ENCODE results near the gene SPEN.

GRCh38 chr1:15869413-15869812 is 21.9 kb downstream of the SPEN start:
- no peak for TF ChIP-seq CTCF (IDR thresholded peaks at IDR 0.05)
- TF ChIP-seq POLR2A (IDR thresholded peaks at IDR 0.05) = no peak
- TF ChIP-seq POLR2AphosphoS5 (IDR thresholded peaks at IDR 0.05; ENCODE audit: insufficient read depth in 1 of 2, low read depth in 1 of 2) = no peak

Data from vagina (tissue), 2 donors.